Dedifferentiated amniotic fluid mesenchymal stem cell (primary cell): ENCODE data around the gene CLIP3.
"Not testable (repeated sequence)": the region's sequence is repeated elsewhere in the genome, so short reads cannot be mapped to it uniquely, and the experiment has no call there.

Source experiments
- DNase-seq: peaks from one replicate; pipeline ENCODE4 v3.0.0-alpha.2; 2016; ENCODE audit errors: extremely low spot score

The CLIP3 gene

DNA sequence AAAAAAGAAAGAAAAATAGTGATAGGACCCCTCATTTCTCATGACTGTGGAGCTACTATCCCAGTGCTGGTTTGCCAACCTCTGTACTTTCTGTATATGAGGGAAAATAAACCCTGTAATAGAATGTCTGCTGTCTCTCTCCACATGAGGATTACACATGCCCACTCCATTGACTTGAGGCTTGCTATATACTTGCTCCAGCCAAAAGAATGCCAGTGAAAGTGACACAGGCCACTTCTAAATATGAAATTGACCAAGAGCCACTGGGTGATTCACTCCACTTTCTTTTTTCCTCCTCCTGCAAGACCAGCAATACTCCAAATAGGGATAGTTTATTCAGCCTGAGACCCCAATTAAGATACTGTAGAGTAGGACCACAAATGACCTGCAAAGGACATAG, 15.2 kb upstream of the CLIP3 start:
- no peak for DNase-seq

DNA sequence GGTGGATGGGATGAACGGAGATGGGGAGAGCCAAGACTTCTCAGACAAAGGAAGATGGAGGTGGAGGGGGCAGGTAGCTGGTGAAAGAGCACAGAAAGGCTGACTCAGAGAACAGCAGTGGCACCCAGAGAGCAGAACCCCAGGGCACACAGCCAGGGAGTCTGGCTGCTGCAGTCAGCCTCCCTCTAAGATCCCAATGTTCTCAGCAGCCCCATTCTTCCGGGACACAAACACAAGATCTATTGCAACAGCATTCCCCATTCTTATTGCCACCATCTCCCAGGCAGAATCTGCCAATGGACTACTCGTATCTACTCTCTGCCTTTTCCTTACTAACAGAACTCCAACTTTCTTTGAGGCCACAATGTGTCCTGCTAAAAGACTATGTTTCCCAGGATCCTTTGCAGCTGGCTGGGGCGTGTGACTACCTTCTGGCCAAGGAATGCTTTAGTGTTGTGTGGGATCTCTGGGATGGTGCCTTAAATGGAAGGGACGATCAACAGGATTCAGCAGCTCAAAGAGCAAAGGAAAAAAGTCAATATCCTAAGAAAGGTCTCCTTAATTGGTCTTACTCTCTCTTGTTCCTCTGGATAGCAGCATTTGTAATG, 13.9 kb upstream of the CLIP3 start:
- no peak for DNase-seq

DNA sequence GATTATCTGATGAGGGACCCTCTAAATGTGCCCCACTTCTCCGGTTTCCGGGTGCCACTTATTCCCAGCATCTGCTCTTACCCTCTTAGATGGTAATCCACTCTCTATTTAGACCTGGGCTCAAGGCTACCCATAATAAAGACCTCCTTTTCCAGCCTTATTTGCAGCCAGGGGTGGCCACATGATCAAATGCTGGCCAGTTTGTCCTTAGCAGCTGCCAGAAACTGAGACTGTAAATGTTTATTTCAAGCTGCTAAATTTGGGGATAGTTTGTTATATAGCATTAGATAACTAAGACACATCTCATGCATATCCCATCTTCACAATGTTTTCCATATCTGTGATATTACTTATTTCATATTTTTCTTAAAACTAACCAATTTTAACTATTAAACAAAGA, 11.3 kb upstream of the CLIP3 start:
- no peak for DNase-seq

DNA sequence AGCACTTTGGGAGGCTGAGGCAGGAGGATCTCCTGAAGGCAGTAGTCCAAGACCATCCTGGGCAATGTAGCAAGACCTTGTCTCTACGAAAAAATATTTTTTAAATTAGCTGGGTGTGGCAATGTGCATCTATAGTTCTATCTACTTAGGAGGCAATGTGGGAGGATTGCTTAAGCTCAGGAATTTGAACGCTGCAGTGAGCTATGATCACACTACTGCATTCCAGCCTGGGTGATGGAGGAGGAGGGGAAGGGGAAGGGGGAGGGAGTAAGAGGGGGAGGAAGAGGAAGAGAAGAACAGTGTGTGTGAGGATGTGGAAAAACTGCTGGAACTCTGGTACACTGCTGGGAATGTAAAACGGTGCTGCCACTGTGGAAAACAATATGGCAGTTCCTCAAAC, 9.2 kb upstream of the CLIP3 start:
- peak; percentile 80 for DNase-seq

DNA sequence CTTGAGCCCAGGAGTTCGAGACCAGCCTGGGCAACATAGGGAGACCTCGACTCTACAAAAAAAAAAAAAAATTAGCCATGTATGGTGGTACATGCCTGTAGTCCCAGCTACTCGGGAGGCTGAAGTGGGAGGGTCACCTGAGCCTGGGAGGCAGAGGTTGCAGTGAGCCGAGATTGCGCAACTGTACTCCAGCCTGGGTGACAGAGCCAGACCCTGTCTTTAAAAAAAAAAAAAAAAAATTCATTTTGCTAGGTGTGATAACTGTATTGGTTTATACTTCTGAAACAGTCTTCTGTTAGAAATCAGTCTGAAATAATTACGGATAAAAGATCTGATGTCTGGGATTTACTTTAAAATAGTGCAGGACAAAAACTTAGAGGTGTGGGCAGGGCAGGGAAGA, 8.4 kb upstream of the CLIP3 start:
- not testable (repeated sequence) for DNase-seq

DNA sequence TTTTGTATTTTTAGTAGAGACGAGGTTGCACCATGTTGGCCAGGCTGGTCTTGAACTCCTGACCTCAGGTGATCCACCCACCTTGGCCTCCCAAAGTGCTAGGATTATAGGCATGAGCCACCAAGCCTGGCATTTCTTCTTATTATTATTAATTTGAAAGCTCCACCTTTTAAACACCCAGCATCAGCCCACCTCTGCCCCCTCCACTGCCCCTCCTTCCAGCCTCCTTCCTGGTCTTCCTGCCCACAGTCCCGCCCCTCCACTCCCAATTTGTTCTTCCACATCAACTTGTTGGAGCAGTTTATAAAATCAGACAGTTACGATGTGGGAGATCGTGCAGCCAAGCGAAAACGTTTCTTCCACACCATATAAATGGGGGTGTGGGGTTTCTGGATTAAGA, 7.8 kb upstream of the CLIP3 start:
- no peak for DNase-seq

DNA sequence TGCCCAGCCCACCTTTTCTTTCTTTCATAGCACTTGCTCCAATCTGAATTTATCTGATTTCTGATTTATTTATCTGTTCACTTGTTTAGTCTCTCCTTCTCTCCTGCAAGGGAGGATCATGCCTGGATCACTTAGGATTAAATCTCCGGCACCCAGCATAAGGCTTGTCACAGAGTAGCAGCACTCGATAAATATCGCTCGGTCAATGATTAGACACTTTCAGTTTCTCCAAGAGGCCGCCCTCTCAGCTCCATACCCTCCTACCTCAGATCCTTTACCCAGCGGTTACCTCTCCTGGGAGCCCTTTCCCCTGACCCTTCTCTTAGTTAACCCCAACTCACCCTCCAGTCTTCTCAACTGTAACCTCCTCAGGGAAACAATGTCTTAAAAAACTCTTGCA, 1.4 kb downstream of the CLIP3 start:
- no peak for DNase-seq

DNA sequence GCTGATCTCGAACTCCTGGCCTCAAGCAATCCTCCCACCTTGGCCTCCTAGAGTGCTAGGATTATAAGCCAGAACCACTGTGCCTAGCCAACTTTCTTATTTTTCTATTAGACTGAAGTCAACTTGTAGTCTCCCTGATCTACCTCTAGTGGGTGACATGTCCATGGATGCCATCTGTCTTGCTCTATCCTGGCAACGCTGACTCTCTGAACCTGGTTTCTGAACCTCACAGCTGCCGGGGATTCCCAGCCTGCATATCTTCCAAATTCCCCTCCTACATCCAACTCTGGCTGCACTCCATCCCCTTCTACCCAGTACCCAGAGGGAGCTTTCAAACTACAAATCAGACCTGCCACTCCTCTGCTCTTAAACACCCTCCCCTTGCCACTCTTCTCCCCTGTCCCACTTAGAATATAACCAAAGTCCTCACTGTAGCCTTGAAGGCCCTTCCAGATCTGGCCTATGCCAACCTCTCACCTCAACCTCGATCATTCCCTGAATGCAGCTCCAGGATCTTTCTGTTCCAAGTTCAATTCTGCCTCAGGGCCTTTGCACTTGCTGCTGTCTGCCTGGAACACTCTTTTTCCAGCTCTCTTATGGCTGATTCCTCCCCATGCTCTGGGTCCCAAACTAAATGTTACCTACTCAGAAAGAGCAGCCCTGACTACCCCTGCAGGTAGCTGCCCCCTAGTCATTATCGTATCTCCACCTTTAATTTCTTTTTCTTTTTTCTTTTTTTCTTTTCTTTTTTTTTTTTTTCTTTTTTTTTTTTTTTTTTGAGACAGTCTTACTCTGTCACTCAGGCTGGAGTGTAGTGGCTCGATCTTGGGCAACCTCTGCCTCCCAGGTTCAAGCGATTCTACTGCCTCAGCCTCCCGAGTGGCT, 2.2 kb downstream of the CLIP3 start:
- DNase-seq, result no peak

DNA sequence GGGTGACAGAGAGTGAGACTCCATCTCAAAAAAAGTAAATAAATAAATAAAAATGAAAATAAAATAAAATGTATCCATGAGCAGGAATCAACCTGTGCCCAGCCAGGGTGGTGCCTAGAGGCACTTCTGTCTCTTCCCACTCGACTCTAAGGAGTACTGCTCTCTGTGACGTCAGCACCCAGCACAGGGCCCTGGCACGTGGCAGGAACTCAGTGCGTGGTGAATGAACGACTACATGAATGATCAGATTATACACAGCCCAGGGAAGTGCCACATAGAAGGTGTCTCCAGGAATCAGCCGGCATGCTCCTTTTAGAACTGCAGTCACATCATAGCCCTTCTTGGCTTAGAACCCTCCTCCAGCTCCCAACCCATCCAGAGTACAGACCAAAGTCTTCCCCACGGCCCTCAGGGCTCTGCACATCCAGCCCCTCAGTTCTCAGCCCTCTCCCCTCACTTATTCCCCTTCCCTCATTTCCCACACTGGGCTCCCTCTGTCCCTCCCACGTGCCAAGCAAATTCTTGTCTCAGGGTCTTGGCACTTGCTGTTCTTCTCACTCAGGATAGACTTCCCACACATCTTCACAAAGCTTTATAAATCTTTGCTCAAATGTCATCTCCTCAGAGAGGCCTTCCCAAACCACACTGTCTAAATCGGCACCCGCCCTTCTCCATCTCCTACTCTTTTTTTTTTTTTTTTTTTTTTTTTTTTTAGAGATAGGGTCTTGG, 4.2 kb downstream of the CLIP3 start:
- DNase-seq, result no peak

DNA sequence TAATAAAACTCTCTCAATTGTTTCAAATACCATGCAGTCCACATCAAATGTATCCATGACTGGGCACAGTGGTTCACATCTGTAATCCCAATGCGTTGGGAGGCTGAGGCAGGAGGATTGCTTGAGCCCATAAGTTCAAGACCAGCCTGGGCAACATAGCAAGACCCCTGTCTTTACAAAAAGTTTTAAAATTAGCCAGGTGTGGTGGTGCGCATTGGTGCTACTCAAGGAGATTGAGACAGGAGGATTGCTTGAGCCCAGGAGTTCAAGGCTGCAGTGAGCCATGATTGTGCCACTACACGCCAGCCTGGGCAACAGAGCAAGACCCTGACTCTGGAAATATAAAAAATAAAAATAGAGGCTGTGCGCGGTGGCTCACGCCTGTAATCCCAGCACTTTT, 5.0 kb downstream of the CLIP3 start:
- DNase-seq, result no peak

DNA sequence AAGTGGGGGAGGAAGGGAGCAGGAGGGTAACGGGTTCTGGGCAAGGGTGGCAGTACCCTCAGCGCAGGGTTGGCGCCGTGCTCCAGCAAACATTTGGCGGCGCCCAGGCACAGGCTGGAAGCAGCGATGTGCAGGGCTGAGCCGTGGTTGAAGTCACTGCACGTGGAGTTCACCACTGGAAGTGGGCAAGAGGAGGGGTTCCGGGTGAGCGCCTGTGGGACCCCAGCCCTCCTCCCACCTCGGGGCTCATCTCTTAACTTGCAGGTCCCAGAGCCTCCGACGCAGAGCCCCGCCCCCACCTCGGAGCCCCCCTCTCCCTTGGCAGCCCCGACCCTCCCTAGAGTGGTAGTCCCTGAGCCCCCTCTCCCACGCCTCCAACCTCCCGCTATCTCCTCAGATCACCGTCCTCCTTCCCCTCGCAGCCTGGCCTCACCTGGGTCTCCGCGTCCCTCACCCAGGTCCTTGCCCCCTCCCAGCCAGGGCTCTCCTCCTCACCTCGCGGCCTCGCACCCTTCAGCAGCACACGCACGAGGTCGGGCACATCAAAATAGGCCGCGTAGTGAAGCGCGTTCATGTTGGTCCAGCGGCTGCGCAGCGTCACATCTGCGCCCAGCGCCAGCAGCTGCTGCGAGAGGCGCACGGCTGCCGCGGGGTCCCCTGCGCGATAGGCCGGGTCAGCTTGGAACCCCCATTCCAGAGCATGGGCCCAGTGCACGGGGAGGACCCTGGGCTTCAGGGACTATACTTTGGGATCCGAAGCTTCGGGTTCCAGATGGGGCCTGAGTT, 6.4 kb downstream of the CLIP3 start:
- no peak for DNase-seq

DNA sequence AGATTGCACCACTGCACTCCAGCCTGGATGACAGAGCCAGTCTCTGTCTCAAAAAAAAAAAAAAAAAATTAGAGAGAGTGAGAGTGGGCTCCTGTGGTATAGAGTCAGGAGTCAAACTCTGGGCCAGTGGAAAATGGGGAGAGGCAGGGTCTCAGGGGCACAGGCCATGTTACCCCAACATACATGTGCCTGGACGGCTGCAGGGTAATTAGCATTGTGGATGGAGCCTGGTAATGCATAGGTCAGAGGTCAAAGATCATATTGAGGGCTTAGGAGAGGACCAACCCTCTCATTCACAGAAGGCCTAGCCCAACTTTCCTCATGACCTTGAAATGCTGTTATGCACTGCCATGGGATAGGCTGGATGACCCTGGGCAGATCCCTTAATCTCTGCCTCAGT, 7.1 kb downstream of the CLIP3 start:
- no peak for DNase-seq

DNA sequence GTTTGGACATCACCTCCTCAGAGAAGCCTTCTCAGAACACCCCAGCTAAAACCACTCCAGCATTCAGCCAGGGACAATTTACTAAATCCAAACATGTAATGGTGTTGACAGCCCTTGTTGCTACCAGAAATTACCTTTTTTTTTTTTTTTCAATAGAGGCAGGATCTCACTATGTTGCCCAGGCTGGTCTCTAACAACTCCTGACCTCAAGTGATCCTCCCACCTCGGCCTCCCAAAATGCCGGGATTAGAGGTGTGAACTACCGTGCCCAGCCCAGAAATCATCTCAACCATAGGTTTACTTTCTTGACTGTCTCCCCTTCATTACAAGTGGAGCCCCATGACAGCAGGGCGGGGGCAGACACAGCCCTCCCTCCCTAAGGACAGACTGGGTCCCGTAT, 9.2 kb downstream of the CLIP3 start:
- no peak for DNase-seq

DNA sequence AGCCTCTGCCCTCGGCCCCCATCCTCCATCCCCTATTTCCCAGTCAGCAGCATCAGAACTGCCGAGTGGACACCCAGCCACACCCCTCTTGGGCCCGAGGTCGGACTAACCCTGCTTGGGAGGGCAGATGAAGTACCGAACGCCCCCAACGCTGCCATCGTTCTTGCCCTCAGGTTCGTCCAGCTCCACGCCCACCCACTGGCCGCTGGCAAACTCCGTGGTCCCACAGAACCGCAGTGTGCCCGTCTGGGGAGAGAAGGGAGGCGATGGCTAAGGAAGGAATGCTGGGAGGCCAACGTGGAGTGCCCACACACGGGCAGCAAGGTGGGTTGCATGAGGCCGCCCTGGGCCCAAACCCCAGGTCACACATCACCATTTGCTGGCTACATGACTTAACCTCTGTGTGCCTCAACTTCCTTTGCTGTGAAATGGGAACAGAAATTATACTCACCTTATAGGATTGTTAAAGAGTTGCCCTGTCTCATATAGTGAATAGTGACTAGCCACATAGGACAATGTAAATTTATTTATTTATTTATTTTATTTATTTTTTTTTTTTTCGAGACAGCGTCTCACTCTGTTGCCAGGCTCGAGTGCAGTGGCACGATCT, 13.5 kb downstream of the CLIP3 start:
- DNase-seq, result no peak

DNA sequence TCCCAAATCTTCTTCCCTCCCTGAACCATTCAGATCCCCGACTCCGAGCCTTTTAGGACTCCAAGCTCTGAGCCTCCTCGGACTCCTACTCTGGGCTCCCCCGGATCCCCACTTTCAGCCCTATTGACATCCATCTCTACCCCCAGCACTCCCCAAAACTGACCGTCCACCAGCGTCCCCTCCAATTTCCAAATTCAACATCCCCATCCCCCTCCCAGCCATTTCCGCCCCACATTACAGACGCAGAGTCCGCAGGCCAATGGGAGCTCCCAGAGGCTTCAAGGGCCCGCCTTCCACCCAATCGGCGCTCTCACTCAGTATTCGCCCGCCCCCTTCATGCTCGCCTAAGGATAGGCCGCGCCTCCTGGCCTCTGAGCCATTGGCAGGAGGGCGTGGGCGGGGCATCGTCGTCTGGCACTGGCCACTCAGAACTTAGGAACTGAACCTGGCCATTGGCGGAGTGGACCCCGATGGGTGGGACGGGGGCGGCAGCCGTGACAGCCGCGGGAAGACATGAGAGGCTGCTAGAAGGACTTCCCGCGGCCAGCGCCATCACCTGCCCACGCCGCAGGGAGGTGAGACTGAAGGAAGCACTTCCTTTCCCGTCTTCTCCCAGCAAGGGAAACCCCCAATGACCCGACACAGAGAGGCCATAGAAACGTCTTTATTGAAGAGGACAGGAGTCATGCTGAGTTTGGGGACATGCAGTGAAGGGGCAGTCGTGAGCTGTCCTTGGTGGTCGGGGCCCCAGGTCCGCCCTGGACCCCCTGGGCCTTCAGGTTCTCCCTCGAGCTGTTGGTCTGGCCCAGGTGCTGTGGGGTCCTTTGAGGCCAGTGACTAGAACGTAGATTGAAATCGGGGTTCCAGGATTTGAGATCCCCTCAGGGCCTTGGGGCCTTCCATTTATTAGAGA, 18.4 kb downstream of the CLIP3 start, which contains the start of gene ALKBH6:
Gene ALKBH6, minus strand, starts transcription at position 202 of the 913 bp plus-strand sequence. CDS start 816 bp downstream, outside the sequence.
- DNase-seq, result peak; percentile 98

DNA sequence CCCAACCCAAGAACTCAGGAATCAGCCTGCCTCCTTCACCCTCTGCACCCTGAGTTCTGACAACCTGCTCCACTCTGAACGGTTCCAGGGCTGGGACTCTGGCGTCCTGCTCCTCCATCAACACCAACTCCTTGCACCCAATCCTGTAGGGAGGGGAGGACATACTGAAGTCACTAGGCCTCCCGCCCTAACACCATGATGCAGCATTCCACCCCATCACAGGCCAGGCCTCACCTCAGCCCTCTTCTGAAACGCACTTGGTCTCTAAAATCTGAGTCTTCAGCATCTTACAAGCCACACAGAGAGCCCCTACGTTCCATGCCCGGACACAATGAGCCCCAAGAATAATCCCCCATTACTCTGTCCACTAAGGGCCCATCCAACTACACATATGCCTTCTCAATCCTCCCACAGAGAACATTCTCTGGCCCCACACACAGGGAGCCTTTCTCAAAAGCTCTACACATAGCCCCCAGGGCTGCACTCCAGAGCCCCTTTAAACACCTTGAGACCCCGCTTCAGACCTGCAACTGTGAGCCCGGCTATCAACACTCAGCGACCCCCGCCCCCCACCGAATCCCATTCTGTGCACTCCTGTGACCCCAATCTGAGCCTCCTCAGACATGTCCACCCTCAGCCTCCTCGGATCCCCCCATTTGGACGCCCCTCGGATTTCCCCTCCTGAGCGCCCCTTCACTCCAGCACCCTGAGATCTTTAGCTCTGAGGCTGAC, 19.2 kb downstream of the CLIP3 start:
- DNase-seq, result no peak

DNA sequence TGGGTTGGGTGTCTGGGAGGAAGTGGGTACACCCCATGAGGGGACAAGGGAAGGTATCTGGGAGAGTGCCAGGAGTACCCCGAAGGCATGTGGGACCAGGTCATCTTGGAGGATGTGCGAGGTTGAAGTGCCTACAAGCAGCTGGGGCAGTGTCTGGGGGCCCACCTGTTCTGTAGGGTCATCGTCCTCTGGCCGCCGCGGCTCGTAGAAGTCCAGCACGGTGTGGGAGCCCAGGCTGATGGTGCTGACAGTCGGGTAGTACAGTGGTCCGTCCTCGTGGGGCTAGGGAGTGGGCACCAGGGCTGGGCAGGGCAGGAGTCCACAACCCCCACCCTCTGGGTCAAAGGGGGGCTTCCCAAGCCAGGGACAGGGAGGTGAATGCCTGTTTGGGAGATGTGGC, 22.3 kb downstream of the CLIP3 start:
- DNase-seq, result no peak

DNA sequence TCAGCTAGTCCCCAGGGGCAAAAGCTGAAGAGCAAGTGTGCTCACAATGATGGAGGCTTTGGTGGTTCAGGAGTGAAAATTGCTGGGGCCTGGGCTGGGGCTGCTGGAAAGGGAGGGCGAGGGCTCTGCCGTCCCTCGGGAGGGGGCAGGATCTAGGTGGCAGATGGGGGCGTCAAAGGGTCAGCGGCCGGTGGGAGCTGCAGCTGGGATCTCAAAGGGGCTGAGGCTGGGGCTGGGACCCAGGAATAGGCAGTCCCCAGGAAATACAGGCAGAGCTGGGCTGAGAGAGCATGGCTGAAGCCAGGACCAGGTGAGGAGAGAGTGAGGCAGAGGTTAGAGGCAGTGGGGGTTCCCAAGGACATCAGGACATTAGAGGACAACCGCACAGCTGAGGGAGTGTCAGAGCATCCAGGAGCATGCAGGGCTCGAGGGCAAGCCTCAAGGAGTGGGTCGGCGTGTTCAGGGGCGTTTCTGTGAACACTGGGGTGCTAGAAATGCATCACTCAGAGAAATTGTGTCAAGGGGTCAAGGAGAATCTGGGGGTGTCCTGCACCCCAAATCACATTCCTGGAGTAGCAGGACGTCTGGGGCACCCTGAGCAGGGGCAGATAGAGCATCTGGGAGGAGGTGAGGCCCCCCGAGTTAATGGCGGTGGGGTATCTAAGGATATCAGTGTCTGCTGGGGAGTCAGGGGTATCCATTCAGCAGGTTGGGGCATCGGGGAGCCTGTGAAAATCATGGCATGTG, 22.9 kb downstream of the CLIP3 start:
- no peak for DNase-seq

DNA sequence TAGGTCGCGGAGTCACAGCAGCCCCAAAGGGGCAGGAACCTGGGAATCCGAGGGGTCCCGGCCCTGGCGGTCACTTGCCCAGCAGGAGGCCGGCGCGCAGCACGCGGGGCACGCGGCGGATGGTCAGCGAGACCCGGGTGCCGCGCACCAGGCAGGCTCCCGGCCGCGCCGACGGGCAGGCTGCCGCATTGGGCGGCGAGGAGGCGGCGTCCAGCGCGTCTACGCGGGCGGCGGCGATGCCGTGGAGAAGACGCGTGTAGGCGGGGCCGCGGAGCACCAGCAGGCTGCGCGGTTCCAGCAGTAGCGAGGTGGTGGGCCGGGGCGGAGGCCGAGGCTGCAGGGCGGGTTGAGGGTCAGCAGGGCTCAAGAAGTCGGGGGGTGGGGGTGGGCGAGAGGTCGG, 23.5 kb downstream of the CLIP3 start:
- DNase-seq, result no peak
